Chondrocyte (in vitro differentiated cells): Measurements from ENCODE around the gene PTPRN2. TPM values are rescaled to one million over a fixed set of nuclear protein-coding genes. Genes with fewer than 3 reads are reported as not detected.

Experiments
- DNase-seq: peaks from one replicate; pipeline ENCODE4 v3.0.0; 2021; ENCODE audit warnings: mixed read lengths, low spot score
- H3K27ac Mint-ChIP-seq: one replicate; pipeline ENCODE4 v1.8.0; 2021; ENCODE audit warnings: mild to moderate bottlenecking, moderate library complexity, mixed read lengths; ENCODE audit not compliant: unreplicated experiment
- H3K27me3 Mint-ChIP-seq: 2 replicates; pipeline ENCODE4 v1.8.0; 2021; ENCODE audit warnings: low read depth, mixed read lengths
- H3K36me3 Mint-ChIP-seq: 2 replicates; pipeline ENCODE4 v1.8.0; 2021; ENCODE audit warnings: low read depth, mixed read lengths
- H3K4me1 Mint-ChIP-seq: 2 replicates; pipeline ENCODE4 v1.8.0; 2021; ENCODE audit warnings: low read depth, mild to moderate bottlenecking, mixed read lengths
- H3K4me3 Mint-ChIP-seq: one replicate; pipeline ENCODE4 v1.8.0; 2021; ENCODE audit warnings: mild to moderate bottlenecking, moderate library complexity, mixed read lengths; ENCODE audit not compliant: unreplicated experiment
- H3K9me3 Mint-ChIP-seq: 2 replicates; pipeline ENCODE4 v1.8.0; 2021; ENCODE audit warnings: low read depth, mixed read lengths
- total RNA-seq: library from RNA; stranded (reverse); gene quantifications from 3 replicates; pipeline ENCODE4 v1.2.1, GENCODE V29; 2021
- TF ChIP-seq, protein P1 (sequence below): fragments of 200-600 bp; sonication (generic); IDR thresholded peaks from 2 replicates; pipeline ENCODE4 v1.5.0; 2021; ENCODE audit warnings: antibody characterized with exemption, mild to moderate bottlenecking, moderate library complexity

Gene PTPRN2
- total RNA-seq, 1 donor from 2014 or later = 0.30 TPM

GRCh38 chr7:157791666-157792065 is 796.0 kb downstream of the PTPRN2 start:
- Mint-ChIP-seq H3K9me3 (no peaks in the 10 kb centered on the region), H3K4me3 (no peak overlapping the region), H3K27me3 (peaks cover 8% of the 10 kb centered on the region), H3K27ac (no peak overlapping the region), H3K36me3 (no peaks in the 10 kb centered on the region), H3K4me1 (no peaks in the 10 kb centered on the region)
- TF ChIP-seq, protein P1, sequence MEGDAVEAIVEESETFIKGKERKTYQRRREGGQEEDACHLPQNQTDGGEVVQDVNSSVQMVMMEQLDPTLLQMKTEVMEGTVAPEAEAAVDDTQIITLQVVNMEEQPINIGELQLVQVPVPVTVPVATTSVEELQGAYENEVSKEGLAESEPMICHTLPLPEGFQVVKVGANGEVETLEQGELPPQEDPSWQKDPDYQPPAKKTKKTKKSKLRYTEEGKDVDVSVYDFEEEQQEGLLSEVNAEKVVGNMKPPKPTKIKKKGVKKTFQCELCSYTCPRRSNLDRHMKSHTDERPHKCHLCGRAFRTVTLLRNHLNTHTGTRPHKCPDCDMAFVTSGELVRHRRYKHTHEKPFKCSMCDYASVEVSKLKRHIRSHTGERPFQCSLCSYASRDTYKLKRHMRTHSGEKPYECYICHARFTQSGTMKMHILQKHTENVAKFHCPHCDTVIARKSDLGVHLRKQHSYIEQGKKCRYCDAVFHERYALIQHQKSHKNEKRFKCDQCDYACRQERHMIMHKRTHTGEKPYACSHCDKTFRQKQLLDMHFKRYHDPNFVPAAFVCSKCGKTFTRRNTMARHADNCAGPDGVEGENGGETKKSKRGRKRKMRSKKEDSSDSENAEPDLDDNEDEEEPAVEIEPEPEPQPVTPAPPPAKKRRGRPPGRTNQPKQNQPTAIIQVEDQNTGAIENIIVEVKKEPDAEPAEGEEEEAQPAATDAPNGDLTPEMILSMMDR = no peak
- peak; percentile 48 for DNase-seq

GRCh38 chr7:157791261-157791660 is 796.4 kb downstream of the PTPRN2 start:
- DNase-seq = peak; percentile 89
- Mint-ChIP-seq H3K4me3 (no peak overlapping the region), H3K9me3 (no peaks in the 10 kb centered on the region), H3K36me3 (no peaks in the 10 kb centered on the region), H3K4me1 (no peaks in the 10 kb centered on the region), H3K27me3 (peaks cover 8% of the 10 kb centered on the region), H3K27ac (no peak overlapping the region)
- TF ChIP-seq, protein P1 = no peak

DNA sequence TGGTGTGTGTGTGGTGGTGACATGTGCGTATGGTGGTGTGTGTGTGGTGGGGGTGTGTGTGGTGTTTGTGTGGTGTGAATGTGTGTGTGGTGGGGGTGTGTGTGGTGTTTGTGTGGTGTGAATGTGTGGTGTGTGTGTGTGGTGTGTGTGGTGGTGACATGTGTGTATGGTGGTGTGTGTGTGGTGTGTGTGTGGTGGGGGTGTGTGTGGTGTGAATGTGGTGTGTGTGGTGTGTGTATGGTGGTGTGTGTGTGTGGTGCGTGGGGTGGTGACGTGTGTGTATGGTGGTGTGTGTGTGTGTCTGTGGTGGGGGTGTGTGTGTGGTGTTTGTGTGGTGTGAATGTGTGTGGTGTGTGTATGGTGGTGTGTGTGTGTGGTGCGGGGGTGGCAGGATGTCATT is 797.7 kb downstream of the PTPRN2 start:
- Mint-ChIP-seq H3K36me3 (no peaks in the 10 kb centered on the region), H3K27me3 (peaks cover 5% of the 10 kb centered on the region), H3K4me3 (no peak overlapping the region), H3K9me3 (no peaks in the 10 kb centered on the region), H3K27ac (no peak overlapping the region), H3K4me1 (no peaks in the 10 kb centered on the region)
- DNase-seq = no peak
- TF ChIP-seq, protein P1 = no peak

- no peaks in the 10 kb centered on the region for H3K36me3 Mint-ChIP-seq
- DNase-seq = no peak
- peaks cover 5% of the 10 kb centered on the region for H3K27me3 Mint-ChIP-seq
- no peaks in the 10 kb centered on the region for H3K4me1 Mint-ChIP-seq
- H3K4me3 Mint-ChIP-seq = no peak overlapping the region
- TF ChIP-seq, protein P1 = no peak
- no peak overlapping the region for H3K27ac Mint-ChIP-seq
- no peaks in the 10 kb centered on the region for H3K9me3 Mint-ChIP-seq
Observed at GRCh38 chr7:157789094-157789493, 798.5 kb downstream of the PTPRN2 start.

GRCh38 chr7:157788573-157788972 is 799.0 kb downstream of the PTPRN2 start:
- Mint-ChIP-seq H3K4me3 (no peak overlapping the region), H3K27me3 (peaks cover 5% of the 10 kb centered on the region), H3K4me1 (peaks cover 3% of the 10 kb centered on the region), H3K36me3 (no peaks in the 10 kb centered on the region), H3K27ac (no peak overlapping the region), H3K9me3 (no peaks in the 10 kb centered on the region)
- DNase-seq = no peak
- TF ChIP-seq, protein P1 = no peak
